OCI-LY3 (cell line): ENCODE data around the gene ZYX.

ENCODE experiments used
- H2AFZ ChIP-seq: fragments of 200-600, 300-600 bp; shearing (Covaris generic); 2 replicates; pipeline ENCODE4 v1.6.0; 2014; ENCODE audit warnings: antibody characterized with exemption, low read depth, low read length
- H3K27ac ChIP-seq: fragments of 200-600, 300-600 bp; sonication (generic); 2 replicates; pipeline ENCODE4 v1.5.1; 2014; ENCODE audit warnings: mild to moderate bottlenecking, low read length, moderate library complexity, mixed read lengths
- H3K27me3 ChIP-seq: fragments of 200-600, 300-600 bp; sonication (generic); 2 replicates; pipeline ENCODE4 v1.6.1; 2014; ENCODE audit warnings: low read depth, low read length, mixed read lengths
- H3K36me3 ChIP-seq: fragments of 200-600, 300-600 bp; sonication (generic); replicated peaks from 2 replicates; pipeline ENCODE3; 2014; ENCODE audit warnings: low read depth, low read length, mixed read lengths
- H3K4me1 ChIP-seq: fragments of 300-600, 200-600 bp; sonication (generic); 2 replicates; pipeline ENCODE4 v1.6.1; 2014; ENCODE audit warnings: low read length, mixed read lengths
- H3K4me2 ChIP-seq: fragments of 200-600, 300-600 bp; sonication (generic); 2 replicates; pipeline ENCODE4 v1.6.1; 2014; ENCODE audit warnings: low read length, mixed read lengths
- H3K4me3 ChIP-seq: fragments of 300-600, 200-600 bp; sonication (generic); 2 replicates; pipeline ENCODE4 v1.5.1; 2014; ENCODE audit warnings: antibody characterized with exemption, mild to moderate bottlenecking, low read length, moderate library complexity
- H3K79me2 ChIP-seq: fragments of 300-600, 200-600 bp; shearing (Covaris generic); 2 replicates; pipeline ENCODE4 v1.6.1; 2014; ENCODE audit warnings: mild to moderate bottlenecking, low read length, mixed read lengths
- H3K9ac ChIP-seq: fragments of 300-600, 200-600 bp; shearing (Covaris generic); 2 replicates; pipeline ENCODE4 v1.6.0; 2014; ENCODE audit warnings: mild to moderate bottlenecking, low read length, moderate library complexity
- H3K9me3 ChIP-seq: fragments of 200-600, 300-600 bp; shearing (Covaris generic); 2 replicates; pipeline ENCODE4 v1.6.1; 2014; ENCODE audit warnings: low read length, mixed read lengths; ENCODE audit not compliant: insufficient read depth
- H4K20me1 ChIP-seq: fragments of 200-600, 300-600 bp; sonication (generic); 2 replicates; pipeline ENCODE4 v1.6.1; 2016; ENCODE audit warnings: low read length, mixed read lengths; ENCODE audit not compliant: insufficient read depth
- CTCF ChIP-seq: fragments of 200-600, 300-600 bp; sonication (generic); IDR thresholded peaks from 2 replicates; pipeline ENCODE4 v1.5.1; 2014; ENCODE audit warnings: antibody characterized with exemption, low read length, low read depth
- EZH2phosphoT487 ChIP-seq: fragments of 200-600 bp; shearing (Covaris generic); IDR thresholded peaks from 2 replicates; pipeline ENCODE4 v1.6.1; 2018; ENCODE audit warnings: antibody characterized with exemption, mixed run types, low read depth

The ZYX gene

GRCh38 chr7:143354965-143355364 lies 26.2 kb upstream of the ZYX start:
- peaks cover 14% of the 10 kb centered on the region for H3K27me3 ChIP-seq
- H2AFZ ChIP-seq, result no peak overlapping the region

GRCh38 chr7:143355450-143356385 lies 25.4 kb upstream of the ZYX start:
- H3K9me3 ChIP-seq, result no peaks in the 10 kb centered on the region
- H3K36me3 ChIP-seq, result no peaks in the 10 kb centered on the region
- H3K4me2 ChIP-seq, result no peak overlapping the region
- no peak overlapping the region for H3K27ac ChIP-seq
- no peak for TF ChIP-seq EZH2phosphoT487
- TF ChIP-seq CTCF, result no peak
- no peaks in the 10 kb centered on the region for H3K4me1 ChIP-seq
- no peaks in the 10 kb centered on the region for H4K20me1 ChIP-seq
- no peaks in the 10 kb centered on the region for H3K79me2 ChIP-seq
- H3K27me3 ChIP-seq, result peaks cover 15% of the 10 kb centered on the region
- no peak overlapping the region for H2AFZ ChIP-seq
- H3K9ac ChIP-seq, result no peak overlapping the region
- no peak overlapping the region for H3K4me3 ChIP-seq

More at GRCh38 chr7:143354965-143355364, 26.2 kb upstream of the ZYX start:
- H3K4me3 ChIP-seq, result no peak overlapping the region
- no peaks in the 10 kb centered on the region for H3K9me3 ChIP-seq
- no peaks in the 10 kb centered on the region for H3K79me2 ChIP-seq
- H3K36me3 ChIP-seq, result no peaks in the 10 kb centered on the region
- H4K20me1 ChIP-seq, result no peaks in the 10 kb centered on the region
- TF ChIP-seq CTCF, result no peak
- no peak for TF ChIP-seq EZH2phosphoT487
- no peaks in the 10 kb centered on the region for H3K4me1 ChIP-seq
- H3K9ac ChIP-seq, result no peak overlapping the region
- no peak overlapping the region for H3K27ac ChIP-seq
- no peak overlapping the region for H3K4me2 ChIP-seq

- no peaks in the 10 kb centered on the region for H4K20me1 ChIP-seq
- H2AFZ ChIP-seq, result no peak overlapping the region
- H3K4me3 ChIP-seq, result no peak overlapping the region
- no peak overlapping the region for H3K9ac ChIP-seq
- no peaks in the 10 kb centered on the region for H3K79me2 ChIP-seq
- peaks cover 15% of the 10 kb centered on the region for H3K27me3 ChIP-seq
- H3K9me3 ChIP-seq, result no peaks in the 10 kb centered on the region
- no peak overlapping the region for H3K27ac ChIP-seq
- H3K36me3 ChIP-seq, result no peaks in the 10 kb centered on the region
- TF ChIP-seq CTCF, result no peak
- no peak for TF ChIP-seq EZH2phosphoT487
- H3K4me1 ChIP-seq, result no peaks in the 10 kb centered on the region
- no peak overlapping the region for H3K4me2 ChIP-seq
Measured at GRCh38 chr7:143356414-143357050, 24.6 kb upstream of the ZYX start.

GRCh38 chr7:143358626-143359025 lies 22.5 kb upstream of the ZYX start:
- Histone ChIP-seq H3K79me2 (no peaks in the 10 kb centered on the region), H3K27ac (no peak overlapping the region), H3K27me3 (peaks cover 28% of the 10 kb centered on the region), H4K20me1 (no peaks in the 10 kb centered on the region), H3K4me3 (no peak overlapping the region), H3K4me2 (no peak overlapping the region), H3K9me3 (no peaks in the 10 kb centered on the region), H3K36me3 (no peaks in the 10 kb centered on the region), H3K9ac (no peak overlapping the region), H2AFZ (no peak overlapping the region), H3K4me1 (peaks cover 3% of the 10 kb centered on the region)
- TF ChIP-seq CTCF (no peak), EZH2phosphoT487 (no peak)
